ENCODE data around the gene SNX9. TPM values are rescaled to one million over a fixed set of nuclear protein-coding genes. Genes with fewer than 3 reads are reported as not detected.

SNX9 gene
- total and polyA plus RNA-seq, 2 of the 4 experiments (the other 2 are of a cell fraction): 35.3 to 41.2 TPM

DNA sequence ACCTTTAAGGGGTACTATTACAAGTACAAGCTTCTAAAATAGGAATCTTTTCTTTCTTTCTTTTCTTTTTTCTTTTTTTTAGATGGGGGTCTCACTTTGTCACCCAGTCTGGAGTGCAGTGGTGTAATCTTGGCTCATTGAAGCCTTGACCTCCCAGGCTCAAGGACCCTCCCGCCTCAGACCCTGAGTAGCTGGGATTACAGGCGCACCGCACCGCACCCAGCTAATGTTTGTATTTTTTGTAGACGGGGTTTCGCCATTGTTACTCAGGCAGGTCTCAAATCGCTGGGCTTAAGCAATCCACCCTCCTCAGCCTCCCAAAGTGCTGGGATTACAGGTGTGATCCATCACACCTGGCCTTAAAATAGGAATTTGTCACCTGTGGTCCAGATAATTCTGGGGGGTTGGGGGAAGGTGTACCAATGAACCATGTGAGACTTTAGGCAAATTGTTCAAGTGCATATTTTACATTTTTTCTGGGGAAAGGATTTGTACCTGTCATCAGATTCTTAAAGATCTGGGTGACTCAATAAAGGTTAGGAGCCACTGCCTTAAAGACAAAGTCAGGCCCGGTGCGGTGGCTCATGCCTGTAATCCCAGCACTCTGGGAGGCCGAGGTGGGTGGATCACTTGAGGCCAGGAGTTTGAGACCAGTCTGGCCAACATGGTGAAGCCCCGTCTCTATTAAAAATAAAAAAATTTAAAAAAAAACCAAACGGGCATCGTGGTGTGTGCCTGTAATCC is 139.0 kb downstream of the SNX9 start:
- no peaks in the 10 kb centered on the region for H3K36me3 ChIP-seq (ENCODE audit: control insufficient read depth, insufficient read depth, low read length)
- TF ChIP-seq NFE2L2 (IDR thresholded peaks at IDR 0.05; ENCODE audit: low read depth, low read length) (no peak), CHD1 (IDR thresholded peaks at IDR 0.05; ENCODE audit: low read depth, low read length) (no peak), RAD21 (IDR thresholded peaks at IDR 0.05; ENCODE audit: low read length) (no peak), SMC3 (IDR thresholded peaks at IDR 0.05; ENCODE audit: low read depth, low read length) (no peak)
- H2BK20ac ChIP-seq (ENCODE audit: low read depth, low read length): no peak overlapping the region
- no peak overlapping the region for H3K9ac ChIP-seq (ENCODE audit: low read depth, low read length)
- H3K9me3 ChIP-seq (ENCODE audit: control insufficient read depth, insufficient read depth, low read length): peaks cover 11% of the 10 kb centered on the region
- no peak overlapping the region for H2AK5ac ChIP-seq (ENCODE audit: low read depth, low read length)
- no peak overlapping the region for H4K5ac ChIP-seq (ENCODE audit: low read depth, low read length)
- H3K79me1 ChIP-seq (ENCODE audit: low read depth in 1 of 2, low read length in 2 of 2): no peaks in the 10 kb centered on the region
- H3K14ac ChIP-seq (replicated peaks; ENCODE audit: low read depth, low read length): no peak overlapping the region
- ATAC-seq (ENCODE audit: low read depth) (no peak), DNase-seq (no peak)
- no peak overlapping the region for H3K4me2 ChIP-seq (ENCODE audit: low read depth, low read length)
- no peak overlapping the region for H2BK15ac ChIP-seq (ENCODE audit: low read depth, low read length)
- no peak overlapping the region for H3K56ac ChIP-seq (ENCODE audit: extremely low read depth, insufficient read depth, low read length)
- no peaks in the 10 kb centered on the region for H4K20me1 ChIP-seq (ENCODE audit: insufficient read depth, low read length)
- dilution Hi-C loops (cut with HindIII; ENCODE audit: low sequenced_read_pairs, unreplicated experiment) (no loop called here), in situ Hi-C loops (cut with MboI; ENCODE audit: low sequenced_read_pairs) (no loop called here), intact Hi-C loops (cut with micrococcal nuclease) (no loop called here)
- H3K4me3 ChIP-seq (ENCODE audit: insufficient read depth, low read depth, low read length): no peak overlapping the region
- no peak overlapping the region; the same call in 1 of the 2 replicates for H3K4ac ChIP-seq (ENCODE audit: low read depth, low read length)
- no peaks in the 10 kb centered on the region for H3K27me3 ChIP-seq (ENCODE audit: control insufficient read depth, insufficient read depth, low read length)
- H4K91ac ChIP-seq (ENCODE audit: insufficient read depth, low read depth, low read length): no peak overlapping the region
- ChIA-PET CTCF (interaction anchor here (0.6 kb wide), 1 partner anchor 60 kb away, joined by 3 read pairs; no protein-coding TSS in a partner anchor), POLR2A (ENCODE audit: unreplicated experiment) (no interaction called here)
- H4K8ac ChIP-seq (ENCODE audit: low read depth in 2 of 2, low read length in 2 of 2): no peak overlapping the region
- no peak overlapping the region for H3K18ac ChIP-seq (ENCODE audit: low read depth, low read length)
- WGBS, 2 experiments (ENCODE audit: extremely low coverage in 2 of 2, insufficient read length in 1 of 2): 92% methylated on average over 2 of the region's 13 CpGs; no CpG with 5 or more reads in 1 of the 2 experiments
- no peak overlapping the region for H2BK5ac ChIP-seq (ENCODE audit: low read depth, low read length, poor library complexity, severe bottlenecking)
- H3K23ac ChIP-seq (ENCODE audit: low read depth, low read length): no peak overlapping the region
- H2AK9ac ChIP-seq (replicated peaks; ENCODE audit: low read depth, low read length, poor library complexity): no peak overlapping the region
- no peak overlapping the region for H2AFZ ChIP-seq (replicated peaks; ENCODE audit: low read length, poor library complexity)
- no peaks in the 10 kb centered on the region for H3K4me1 ChIP-seq (ENCODE audit: control insufficient read depth, insufficient read depth, low read length)
- BruUV-seq (replicated peaks): no TSS peak
- H3K9me1 ChIP-seq (ENCODE audit: insufficient read depth, low read length): 0 out of 2 replicates have a peak, but pooled peaks cover 3% of the 10 kb centered on the region
- no peak overlapping the region; the same call in 1 of the 2 replicates for H3K27ac ChIP-seq (ENCODE audit: insufficient read depth, low read length)
- H2BK120ac ChIP-seq (ENCODE audit: low read depth, low read length): no peak overlapping the region

Measured in IMR-90 (cell line).